Stomach (tissue), 4 donors: Measurements from ENCODE around the gene PFKL.

ENCODE experiments used
- POLR2AphosphoS5 ChIP-seq, 3 donors: sonication (generic); formaldehyde crosslinking; IDR thresholded peaks; one replicate each; pipeline ENCODE4 v1.6.1; 2016; ENCODE audit warnings: antibody characterized with exemption in 3 of 3
- TF ChIP-seq, protein P1 (sequence below), 7 experiments: fragments of 450-650 bp in 4 of 7; fragments of 200-600 bp in 3 of 7; sonication (generic) in 3 of 7; IDR thresholded peaks; one replicate each; pipeline ENCODE4 v1.5.1; 2016 to 2019; ENCODE audit warnings: antibody characterized with exemption in 7 of 7, control low read depth in 2 of 7, mild to moderate bottlenecking in 1 of 7

DNA sequence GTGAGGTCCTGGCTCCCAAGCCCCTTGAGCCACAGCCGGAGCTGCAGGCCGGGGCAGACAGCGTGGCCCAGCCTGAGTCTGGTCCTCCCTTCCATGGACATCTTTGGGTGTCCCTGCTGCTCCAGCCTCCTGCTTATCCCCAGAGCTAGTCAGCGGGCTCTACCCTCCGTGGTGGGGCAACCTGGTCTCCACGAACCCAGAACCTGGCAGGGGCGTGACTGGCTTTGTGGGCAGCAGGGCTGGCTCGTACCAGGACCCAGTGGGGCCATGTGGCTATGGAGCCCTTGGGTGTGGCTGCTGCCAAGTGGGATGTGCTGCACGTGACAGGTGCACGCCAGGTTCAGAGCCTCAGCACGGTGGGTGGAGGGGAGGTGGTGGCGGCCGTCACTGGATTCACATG lies 21.0 kb downstream of the PFKL start:
- TF ChIP-seq, protein P1, sequence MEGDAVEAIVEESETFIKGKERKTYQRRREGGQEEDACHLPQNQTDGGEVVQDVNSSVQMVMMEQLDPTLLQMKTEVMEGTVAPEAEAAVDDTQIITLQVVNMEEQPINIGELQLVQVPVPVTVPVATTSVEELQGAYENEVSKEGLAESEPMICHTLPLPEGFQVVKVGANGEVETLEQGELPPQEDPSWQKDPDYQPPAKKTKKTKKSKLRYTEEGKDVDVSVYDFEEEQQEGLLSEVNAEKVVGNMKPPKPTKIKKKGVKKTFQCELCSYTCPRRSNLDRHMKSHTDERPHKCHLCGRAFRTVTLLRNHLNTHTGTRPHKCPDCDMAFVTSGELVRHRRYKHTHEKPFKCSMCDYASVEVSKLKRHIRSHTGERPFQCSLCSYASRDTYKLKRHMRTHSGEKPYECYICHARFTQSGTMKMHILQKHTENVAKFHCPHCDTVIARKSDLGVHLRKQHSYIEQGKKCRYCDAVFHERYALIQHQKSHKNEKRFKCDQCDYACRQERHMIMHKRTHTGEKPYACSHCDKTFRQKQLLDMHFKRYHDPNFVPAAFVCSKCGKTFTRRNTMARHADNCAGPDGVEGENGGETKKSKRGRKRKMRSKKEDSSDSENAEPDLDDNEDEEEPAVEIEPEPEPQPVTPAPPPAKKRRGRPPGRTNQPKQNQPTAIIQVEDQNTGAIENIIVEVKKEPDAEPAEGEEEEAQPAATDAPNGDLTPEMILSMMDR (IDR thresholded peaks at IDR 0.05): no peak
- TF ChIP-seq POLR2AphosphoS5 (IDR thresholded peaks at IDR 0.05): no peak
